Esophagus squamous epithelium (tissue), 5 donors: ENCODE results near the gene ITGB8. TPM values are rescaled to one million over a fixed set of nuclear protein-coding genes. Genes with fewer than 3 reads are reported as not detected.

Experiments
- DNase-seq: peaks from one replicate; lab custom pipeline; 2025; lab: John Stamatoyannopoulos, UW
- H3K27ac ChIP-seq, 4 donors: fragments of 200-600 bp; sonication (generic); one replicate each; pipeline ENCODE4 v1.5.1; 2016 to 2019; ENCODE audit warnings: mild to moderate bottlenecking in 1 of 4
- H3K27me3 ChIP-seq, 4 donors: fragments of 200-600 bp; sonication (generic); 1 replicate in 3 of 4; 2 replicates in 1 of 4; pipeline versions ENCODE4 v1.5.1 to v1.6.0; 2017 to 2021; ENCODE audit warnings: antibody characterized with exemption in 1 of 4
- H3K36me3 ChIP-seq, 3 donors: fragments of 200-600 bp; sonication (generic); one replicate each; pipeline ENCODE4 v1.5.1; 2016 to 2019
- H3K4me1 ChIP-seq, 3 donors: fragments of 200-600 bp; sonication (generic); one replicate each; pipeline ENCODE4 v1.5.1; 2017 to 2019
- H3K4me3 ChIP-seq, 4 donors: fragments of 200-600 bp; sonication (generic); 1 replicate in 3 of 4; 2 replicates in 1 of 4; pipeline ENCODE4 v1.5.1; 2016 to 2019; ENCODE audit warnings: mild to moderate bottlenecking in 2 of 4, moderate library complexity in 1 of 4
- H3K9me3 ChIP-seq, 3 donors: fragments of 200-600 bp; sonication (generic); one replicate each; pipeline ENCODE4 v1.5.1; 2016 to 2019
- POLR2A ChIP-seq, 4 donors: fragments of 450-650 bp; IDR thresholded peaks; one replicate each; pipeline ENCODE4 v1.6.1; 2017; ENCODE audit warnings: antibody characterized with exemption in 4 of 4, mild to moderate bottlenecking in 4 of 4, moderate library complexity in 3 of 4
- WGBS, 2 donors: methylation state at CpG; one replicate each; pipeline ENCODE4 v1.1.5; 2018; 5-methylcytosine and 5-hydroxymethylcytosine counted together
- intact Hi-C: fragments of 100-400 bp; cut with DNase I; formaldehyde crosslinking; loops from one replicate; pipeline ENCODE4 v1.15.0; 2022
- total RNA-seq, 4 donors: library from RNA; depleted of rRNA; stranded (reverse); fragments of >200 nt; gene quantifications; one replicate each; pipeline ENCODE4 v1.1.0, GENCODE V29; 2016
- TF ChIP-seq, protein P1 (sequence below), 6 experiments: fragments of 450-650 bp in 4 of 6; fragments of 200-600 bp in 2 of 6; sonication (generic) in 2 of 6; IDR thresholded peaks; one replicate each; pipeline ENCODE4 v1.5.1; 2016 to 2019; ENCODE audit warnings: antibody characterized with exemption in 6 of 6, mild to moderate bottlenecking in 4 of 6, moderate library complexity in 4 of 6
- donor health status: DM: yes; HTN: yes; CAD: no.

The ITGB8 gene
- total RNA-seq, 4 donors from 2014 or later = 23.5 to 30.6 (median 27.4) TPM

GRCh38 chr7:20409961-20410360, 79.3 kb downstream of the ITGB8 start:
- intact Hi-C loops = no loop called here
- TF ChIP-seq, protein P1, sequence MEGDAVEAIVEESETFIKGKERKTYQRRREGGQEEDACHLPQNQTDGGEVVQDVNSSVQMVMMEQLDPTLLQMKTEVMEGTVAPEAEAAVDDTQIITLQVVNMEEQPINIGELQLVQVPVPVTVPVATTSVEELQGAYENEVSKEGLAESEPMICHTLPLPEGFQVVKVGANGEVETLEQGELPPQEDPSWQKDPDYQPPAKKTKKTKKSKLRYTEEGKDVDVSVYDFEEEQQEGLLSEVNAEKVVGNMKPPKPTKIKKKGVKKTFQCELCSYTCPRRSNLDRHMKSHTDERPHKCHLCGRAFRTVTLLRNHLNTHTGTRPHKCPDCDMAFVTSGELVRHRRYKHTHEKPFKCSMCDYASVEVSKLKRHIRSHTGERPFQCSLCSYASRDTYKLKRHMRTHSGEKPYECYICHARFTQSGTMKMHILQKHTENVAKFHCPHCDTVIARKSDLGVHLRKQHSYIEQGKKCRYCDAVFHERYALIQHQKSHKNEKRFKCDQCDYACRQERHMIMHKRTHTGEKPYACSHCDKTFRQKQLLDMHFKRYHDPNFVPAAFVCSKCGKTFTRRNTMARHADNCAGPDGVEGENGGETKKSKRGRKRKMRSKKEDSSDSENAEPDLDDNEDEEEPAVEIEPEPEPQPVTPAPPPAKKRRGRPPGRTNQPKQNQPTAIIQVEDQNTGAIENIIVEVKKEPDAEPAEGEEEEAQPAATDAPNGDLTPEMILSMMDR (IDR thresholded peaks at IDR 0.05) = no peak
- no peak for TF ChIP-seq POLR2A (IDR thresholded peaks at IDR 0.05)
- Histone ChIP-seq H3K4me3 (no peak overlapping the region), H3K9me3 (no peaks in the 10 kb centered on the region), H3K4me1 (peaks cover 0 to 30% (median 21%) of the 10 kb centered on the region in 3 donors), H3K27ac (no peak overlapping the region), H3K36me3 (peaks cover 0 to 39% (median 0%) of the 10 kb centered on the region in 3 donors), H3K27me3 (no peaks in the 10 kb centered on the region)
- DNase-seq = no peak
- 77 to 79% methylated on average over 5 of the region's 5 CpGs for WGBS, 2 donors

GRCh38 chr7:20411372-20411771, 80.7 kb downstream of the ITGB8 start:
- Histone ChIP-seq H3K36me3 (peaks cover 0 to 26% (median 0%) of the 10 kb centered on the region in 3 donors), H3K9me3 (no peaks in the 10 kb centered on the region), H3K27me3 (no peaks in the 10 kb centered on the region), H3K4me1 (peaks cover 0 to 28% (median 21%) of the 10 kb centered on the region in 3 donors), H3K4me3 (no peak overlapping the region), H3K27ac (no peak overlapping the region)
- 87 to 89% methylated on average over 1 to 2 of the region's 2 CpGs for WGBS, 2 donors
- no peak for DNase-seq
- TF ChIP-seq, protein P1 (IDR thresholded peaks at IDR 0.05) = no peak
- no peak for TF ChIP-seq POLR2A (IDR thresholded peaks at IDR 0.05)
- intact Hi-C loops = no loop called here

DNA sequence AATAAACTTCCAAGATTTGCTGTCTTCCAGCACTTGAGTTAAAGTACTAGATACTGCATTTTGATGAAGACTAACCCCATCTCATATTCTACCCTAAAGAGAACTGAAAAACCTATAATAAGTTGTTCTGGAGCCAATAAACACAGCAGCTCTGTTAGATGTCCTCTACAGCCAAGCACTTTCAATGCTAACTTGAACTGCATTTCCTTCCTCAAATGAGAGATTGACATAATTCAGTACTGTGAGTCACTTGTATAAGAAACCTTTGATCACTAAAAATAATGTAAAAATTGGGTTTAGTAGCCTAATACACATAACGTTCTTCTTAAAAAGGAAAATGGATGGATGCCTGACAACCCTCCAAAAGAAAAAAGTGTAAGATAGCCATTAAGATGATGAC, 81.3 kb downstream of the ITGB8 start:
- intact Hi-C loops = no loop called here
- H3K36me3 ChIP-seq = peaks cover 0 to 25% (median 0%) of the 10 kb centered on the region in 3 donors
- no peak for TF ChIP-seq POLR2A (IDR thresholded peaks at IDR 0.05)
- TF ChIP-seq, protein P1 (IDR thresholded peaks at IDR 0.05) = no peak
- 56 to 60% methylated on average over 1 of the region's 1 CpG for WGBS, 2 donors
- H3K27me3 ChIP-seq = no peaks in the 10 kb centered on the region
- H3K27ac ChIP-seq = no peak overlapping the region
- no peaks in the 10 kb centered on the region for H3K9me3 ChIP-seq
- no peak for DNase-seq
- H3K4me3 ChIP-seq = no peak overlapping the region
- peaks cover 0 to 21% (median 18%) of the 10 kb centered on the region in 3 donors for H3K4me1 ChIP-seq

DNA sequence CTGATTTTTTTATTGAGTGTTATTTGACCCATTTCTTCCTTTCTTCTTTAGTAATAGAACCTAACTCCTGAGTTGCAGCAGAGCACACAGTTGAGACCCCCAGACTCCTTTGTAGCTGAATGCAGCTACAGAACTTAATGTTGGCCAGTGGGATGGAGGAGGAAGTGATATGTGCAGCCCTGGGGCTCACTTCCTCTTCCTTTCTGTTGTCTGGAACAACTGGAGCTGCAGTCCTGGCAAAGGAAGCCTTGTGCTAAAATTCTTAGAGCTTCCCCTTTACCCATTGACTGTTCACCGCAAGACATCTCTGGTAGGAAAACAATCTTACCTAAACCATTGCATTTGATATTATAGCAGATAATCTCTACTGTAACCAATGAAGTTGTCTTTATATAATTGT, 86.6 kb downstream of the ITGB8 start:
- Histone ChIP-seq H3K4me1 (no peaks in the 10 kb centered on the region), H3K27me3 (no peaks in the 10 kb centered on the region), H3K36me3 (peaks cover 0 to 4% (median 0%) of the 10 kb centered on the region in 3 donors), H3K9me3 (no peaks in the 10 kb centered on the region), H3K4me3 (no peak overlapping the region), H3K27ac (no peak overlapping the region)
- DNase-seq = no peak
- intact Hi-C loops = no loop called here
- TF ChIP-seq, protein P1 (IDR thresholded peaks at IDR 0.05) = no peak
- no peak for TF ChIP-seq POLR2A (IDR thresholded peaks at IDR 0.05)
- 89% methylated on average over 1 of the region's 1 CpG for WGBS, 2 donors

DNA sequence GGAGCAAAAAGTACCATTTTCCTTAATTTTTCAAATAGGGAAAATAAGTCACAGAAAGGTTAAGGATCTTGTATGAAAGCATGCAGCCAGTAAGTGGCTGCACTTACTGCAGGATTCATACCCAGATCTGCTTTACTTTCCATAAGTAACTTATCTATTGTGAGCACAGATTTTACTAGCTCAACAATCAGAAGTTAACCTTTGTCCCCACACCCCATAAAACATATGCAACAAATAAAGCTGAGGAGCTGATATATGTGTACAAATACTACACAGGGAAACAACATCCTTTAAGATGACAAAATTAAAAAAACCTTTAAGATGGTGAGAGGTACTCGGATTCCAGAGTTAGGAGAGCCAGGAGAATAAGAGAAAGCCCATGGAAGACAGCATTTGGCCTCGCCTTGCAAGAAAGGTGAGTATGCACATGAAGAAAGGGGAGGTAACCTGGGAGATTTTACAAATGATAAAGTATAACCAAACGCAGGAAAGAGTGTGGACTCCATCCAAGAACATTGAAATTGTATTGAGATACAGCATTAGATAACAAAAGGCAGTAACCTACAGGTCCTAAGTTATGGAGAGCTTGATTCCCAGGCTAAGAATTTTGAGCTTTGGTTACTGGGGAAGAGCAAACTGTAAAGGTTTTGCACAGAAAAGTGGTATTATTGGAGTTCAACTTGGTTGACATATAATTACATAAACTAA, 87.1 kb downstream of the ITGB8 start:
- Histone ChIP-seq H3K4me3 (no peak overlapping the region), H3K36me3 (no peaks in the 10 kb centered on the region), H3K4me1 (no peaks in the 10 kb centered on the region), H3K27ac (no peak overlapping the region), H3K9me3 (no peaks in the 10 kb centered on the region), H3K27me3 (no peaks in the 10 kb centered on the region)
- intact Hi-C loops = no loop called here
- DNase-seq = no peak
- TF ChIP-seq, protein P1 (IDR thresholded peaks at IDR 0.05) = no peak
- no peak for TF ChIP-seq POLR2A (IDR thresholded peaks at IDR 0.05)
- 66 to 71% methylated on average over 3 of the region's 3 CpGs for WGBS, 2 donors
